Lower leg skin (tissue), 4 donors: Measurements from ENCODE around the gene ERFE. TPM values are rescaled to one million over a fixed set of nuclear protein-coding genes. Genes with fewer than 3 reads are reported as not detected.

ENCODE experiments used
- DNase-seq, 2 donors: peaks; one replicate each; pipeline ENCODE4 v3.0.0-alpha.2; 2019; ENCODE audit warnings: low spot score in 2 of 2
- H3K4me3 ChIP-seq: fragments of 200-600 bp; sonication (generic); 2 replicates; pipeline ENCODE4 v1.5.1; 2017; ENCODE audit warnings: mild to moderate bottlenecking, low read depth; ENCODE audit not compliant: poor library complexity, severe bottlenecking
- POLR2A ChIP-seq, 2 donors: fragments of 450-650 bp; IDR thresholded peaks; one replicate each; pipeline ENCODE4 v1.6.1; 2016 to 2017; ENCODE audit warnings: antibody characterized with exemption in 2 of 2, mild to moderate bottlenecking in 1 of 2, moderate library complexity in 1 of 2
- WGBS, 2 donors: methylation state at CpG; one replicate each; pipeline ENCODE4 v1.1.5; 2018; 5-methylcytosine and 5-hydroxymethylcytosine counted together
- intact Hi-C: fragments of 100-400 bp; cut with DNase I; formaldehyde crosslinking; loops from one replicate; pipeline ENCODE4 v1.15.0; 2023; ENCODE audit warnings: low total_unique reads
- total RNA-seq, 4 donors: library from RNA; depleted of rRNA; stranded (reverse); fragments of >200 nt; gene quantifications; one replicate each; pipeline ENCODE4 v1.1.0, GENCODE V29; 2016
- TF ChIP-seq, protein P1 (sequence below), 3 donors: fragments of 450-650 bp; IDR thresholded peaks; one replicate each; pipeline ENCODE4 v1.5.1; 2016; ENCODE audit warnings: antibody characterized with exemption in 3 of 3, mild to moderate bottlenecking in 3 of 3, moderate library complexity in 2 of 3

Gene ERFE
- total RNA-seq, 4 donors from 2014 or later = not detected

DNA sequence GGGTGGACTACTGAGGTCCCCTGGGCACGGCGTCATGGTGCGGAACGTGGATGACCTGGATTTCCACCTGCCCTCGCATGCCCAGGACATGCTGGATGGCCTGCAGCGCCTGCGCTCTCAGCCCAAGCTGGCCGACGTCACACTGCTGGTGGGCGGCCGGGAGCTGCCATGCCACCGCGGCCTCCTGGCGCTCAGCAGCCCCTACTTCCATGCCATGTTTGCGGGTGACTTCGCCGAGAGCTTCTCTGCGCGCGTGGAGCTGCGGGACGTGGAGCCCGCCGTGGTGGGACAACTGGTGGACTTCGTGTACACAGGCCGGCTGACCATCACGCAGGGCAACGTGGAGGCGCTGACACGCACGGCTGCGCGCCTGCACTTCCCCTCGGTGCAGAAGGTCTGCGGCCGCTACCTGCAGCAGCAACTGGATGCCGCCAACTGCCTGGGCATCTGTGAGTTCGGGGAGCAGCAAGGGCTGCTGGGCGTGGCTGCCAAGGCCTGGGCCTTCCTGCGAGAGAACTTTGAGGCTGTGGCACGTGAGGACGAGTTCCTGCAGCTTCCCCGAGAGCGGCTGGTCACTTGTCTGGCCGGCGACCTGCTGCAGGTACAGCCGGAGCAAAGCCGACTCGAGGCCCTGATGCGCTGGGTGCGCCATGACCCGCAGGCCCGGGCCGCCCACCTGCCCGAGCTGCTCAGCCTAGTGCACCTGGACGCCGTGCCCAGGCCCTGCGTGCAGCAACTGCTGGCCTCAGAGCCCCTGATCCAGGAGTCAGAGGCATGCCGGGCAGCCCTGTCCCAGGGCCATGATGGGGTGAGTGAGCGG lies 17.8 kb upstream of the ERFE start:
- no peak overlapping the region for H3K4me3 ChIP-seq
- no peak for DNase-seq
- TF ChIP-seq, protein P1, sequence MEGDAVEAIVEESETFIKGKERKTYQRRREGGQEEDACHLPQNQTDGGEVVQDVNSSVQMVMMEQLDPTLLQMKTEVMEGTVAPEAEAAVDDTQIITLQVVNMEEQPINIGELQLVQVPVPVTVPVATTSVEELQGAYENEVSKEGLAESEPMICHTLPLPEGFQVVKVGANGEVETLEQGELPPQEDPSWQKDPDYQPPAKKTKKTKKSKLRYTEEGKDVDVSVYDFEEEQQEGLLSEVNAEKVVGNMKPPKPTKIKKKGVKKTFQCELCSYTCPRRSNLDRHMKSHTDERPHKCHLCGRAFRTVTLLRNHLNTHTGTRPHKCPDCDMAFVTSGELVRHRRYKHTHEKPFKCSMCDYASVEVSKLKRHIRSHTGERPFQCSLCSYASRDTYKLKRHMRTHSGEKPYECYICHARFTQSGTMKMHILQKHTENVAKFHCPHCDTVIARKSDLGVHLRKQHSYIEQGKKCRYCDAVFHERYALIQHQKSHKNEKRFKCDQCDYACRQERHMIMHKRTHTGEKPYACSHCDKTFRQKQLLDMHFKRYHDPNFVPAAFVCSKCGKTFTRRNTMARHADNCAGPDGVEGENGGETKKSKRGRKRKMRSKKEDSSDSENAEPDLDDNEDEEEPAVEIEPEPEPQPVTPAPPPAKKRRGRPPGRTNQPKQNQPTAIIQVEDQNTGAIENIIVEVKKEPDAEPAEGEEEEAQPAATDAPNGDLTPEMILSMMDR (IDR thresholded peaks at IDR 0.05) = no peak
- TF ChIP-seq POLR2A (IDR thresholded peaks at IDR 0.05) = no peak
- WGBS, 2 donors = 89 to 92% methylated on average over 42 to 60 of the region's 60 CpGs
- intact Hi-C loops = no loop called here

DNA sequence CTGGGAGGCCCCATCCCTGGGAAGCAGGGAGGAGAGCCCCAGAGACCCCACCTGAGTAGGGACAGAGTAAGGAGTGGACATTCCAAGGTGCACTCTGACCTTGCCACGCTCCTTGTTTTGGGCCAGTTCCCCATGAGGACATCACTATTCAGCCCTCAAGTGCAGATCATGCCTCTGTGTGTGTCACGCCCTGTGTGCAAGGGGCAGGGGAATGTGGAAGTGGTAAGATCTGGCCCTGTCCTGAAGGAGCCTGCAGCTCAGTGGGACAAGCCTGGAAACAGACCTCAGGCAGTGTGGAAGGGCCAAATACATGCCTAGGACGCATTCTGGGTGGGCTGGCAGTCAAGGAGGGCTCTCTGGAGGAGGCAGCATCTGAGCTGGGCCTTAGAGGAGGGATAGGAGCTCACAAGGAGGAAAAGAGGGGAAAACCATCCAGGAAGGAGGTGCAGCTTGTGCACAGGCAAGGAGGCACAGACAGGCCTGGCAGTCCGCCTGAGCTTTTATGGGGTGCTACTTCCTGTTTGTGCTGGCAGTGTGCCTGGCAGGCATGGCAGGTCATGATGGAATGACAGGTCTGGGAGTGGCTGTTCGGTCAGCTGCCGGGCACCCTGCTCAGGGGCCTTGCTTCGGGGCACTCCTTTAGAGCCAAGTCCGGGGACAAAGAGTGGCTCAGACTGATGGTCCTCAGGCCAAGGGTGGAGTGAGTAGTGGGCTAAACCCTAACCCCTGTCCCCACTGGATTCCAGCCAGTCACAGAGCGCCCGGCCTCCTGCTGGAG lies 17.0 kb upstream of the ERFE start:
- no peak for DNase-seq
- no peak overlapping the region for H3K4me3 ChIP-seq
- intact Hi-C loops = no loop called here
- 50 to 57% methylated on average over 6 to 10 of the region's 10 CpGs for WGBS, 2 donors
- TF ChIP-seq, protein P1 (IDR thresholded peaks at IDR 0.05) = no peak
- no peak for TF ChIP-seq POLR2A (IDR thresholded peaks at IDR 0.05)

- intact Hi-C loops = no loop called here
- 65% methylated on average over 21 of the region's 30 CpGs for WGBS, 2 donors
- H3K4me3 ChIP-seq = no peak overlapping the region
- TF ChIP-seq, protein P1 (IDR thresholded peaks at IDR 0.05) = no peak
- no peak for TF ChIP-seq POLR2A (IDR thresholded peaks at IDR 0.05)
- no peak for DNase-seq
Observed at GRCh38 chr2:238142382-238143205, 16.2 kb upstream of the ERFE start.

GRCh38 chr2:238143239-238143951 lies 15.4 kb upstream of the ERFE start:
- intact Hi-C loops = no loop called here
- no peak overlapping the region for H3K4me3 ChIP-seq
- no peak for DNase-seq
- TF ChIP-seq, protein P1 (IDR thresholded peaks at IDR 0.05) = no peak
- no peak for TF ChIP-seq POLR2A (IDR thresholded peaks at IDR 0.05)
- 60 to 71% methylated on average over 11 to 19 of the region's 20 CpGs for WGBS, 2 donors

GRCh38 chr2:238144262-238144661 lies 14.5 kb upstream of the ERFE start:
- intact Hi-C loops = no loop called here

More at GRCh38 chr2:238144262-238144661, 14.5 kb upstream of the ERFE start:
- no peak overlapping the region for H3K4me3 ChIP-seq
- 85 to 93% methylated on average over 4 to 5 of the region's 5 CpGs for WGBS, 2 donors
- TF ChIP-seq, protein P1 (IDR thresholded peaks at IDR 0.05) = no peak
- TF ChIP-seq POLR2A (IDR thresholded peaks at IDR 0.05) = no peak
- no peak for DNase-seq
